H1 (cell line): ENCODE data around the gene SEPTIN5. TPM values are rescaled to one million over a fixed set of nuclear protein-coding genes. Genes with fewer than 3 reads are reported as not detected.

Source experiments
- ASH2L ChIP-seq: fragments of 200-600, 300-600 bp; sonication (generic); IDR thresholded peaks from one replicate; pipeline ENCODE4 v1.7.1; 2017; ENCODE audit warnings: low read length
- CBX5 ChIP-seq: fragments of 300-800, 300-1000 bp; sonication (generic); IDR thresholded peaks from 2 replicates; pipeline ENCODE4 v1.7.1; 2016; ENCODE audit warnings: antibody characterized with exemption, low read length, low read depth
- MAFK ChIP-seq: IDR thresholded peaks from 2 replicates; pipeline ENCODE4 v1.6.1; 2012; ENCODE audit warnings: low read depth, mild to moderate bottlenecking, improper control_type of control experiment, low read length
- POLR2A ChIP-seq, 2 experiments: IDR thresholded peaks; 1 replicate in 1 of 2; 2 replicates in 1 of 2; pipeline ENCODE4 v1.6.1; 2011; ENCODE audit warnings: low read depth in 2 of 2, low read length in 2 of 2, mild to moderate bottlenecking in 2 of 2; ENCODE audit errors: control extremely low read depth in 1 of 2
- RAD21 ChIP-seq, 2 experiments: IDR thresholded peaks in 1 of 2; conservative IDR thresholded peaks in 1 of 2; 2 replicates each; pipeline ENCODE4 v1.6.1; 2011; ENCODE audit warnings: low read depth in 2 of 2, low read length in 2 of 2, improper control_type of control experiment in 1 of 2, inconsistent platforms in 1 of 2, mild to moderate bottlenecking in 1 of 2, moderate library complexity in 1 of 2
- polyA plus RNA-seq, 7 experiments: library from polyadenylated mRNA; depleted of rRNA in 3 of 7; stranded (reverse) in 5 of 7; unstranded in 2 of 7; fragments of >200 nt in 5 of 7; fragments of 200-250 nt in 2 of 7; gene quantifications; 1 replicate in 5 of 7; 2 replicates in 1 of 7; 4 replicates in 1 of 7; pipeline versions ENCODE4 v1.2.1 to v1.2.3, GENCODE V29; 2011 to 2013; ENCODE audit warnings: missing spikeins in 2 of 7, mixed read lengths in 2 of 7
- total RNA-seq: library from RNA; stranded (reverse); fragmentation: NEBNext Ultra II Directional; extraction: Animal tissue kit (Norgen Biotek cat#: 25700); gene quantifications from 2 replicates; pipeline ENCODE4 v1.2.1, GENCODE V29; 2021
- TF ChIP-seq, protein P1 (sequence below): IDR thresholded peaks from 2 replicates; pipeline ENCODE4 v1.6.1; 2011; ENCODE audit warnings: low read depth, mild to moderate bottlenecking, low read length; ENCODE audit not compliant: insufficient read depth

Gene SEPTIN5
- total and polyA plus RNA-seq, 2 of the 8 experiments (the other 6 are each of a cell fraction or from before 2014, with no cell fraction given): 6.0 to 8.6 TPM

GRCh38 chr22:19701420-19702145 lies 12.7 kb upstream of the SEPTIN5 start (continued):
- TF ChIP-seq RAD21 (IDR thresholded peaks at IDR 0.05 in 1 of 2, conservative IDR thresholded peaks at IDR 0.05 in 1 of 2; ENCODE audit: low read depth in 2 of 2, low read length in 2 of 2) (no peak), POLR2A (IDR thresholded peaks at IDR 0.05; ENCODE audit: control extremely low read depth in 1 of 2, low read depth in 2 of 2, low read length in 2 of 2) (no peak), MAFK (no peak), CBX5 (no peak), ASH2L (no peak)
- TF ChIP-seq, protein P1, sequence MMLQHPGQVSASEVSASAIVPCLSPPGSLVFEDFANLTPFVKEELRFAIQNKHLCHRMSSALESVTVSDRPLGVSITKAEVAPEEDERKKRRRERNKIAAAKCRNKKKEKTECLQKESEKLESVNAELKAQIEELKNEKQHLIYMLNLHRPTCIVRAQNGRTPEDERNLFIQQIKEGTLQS: no peak
